Hematopoietic multipotent progenitor cell treated with erythropoietin and hydrocortisone succinate and interleukin-3 and kit ligand, for 4 days (in vitro differentiated cells): ENCODE data around the gene DNASE1.

Experiments used
- DNase-seq: peaks from one replicate; pipeline ENCODE4 v3.0.0-alpha.2; 2015

DNASE1 gene

DNA sequence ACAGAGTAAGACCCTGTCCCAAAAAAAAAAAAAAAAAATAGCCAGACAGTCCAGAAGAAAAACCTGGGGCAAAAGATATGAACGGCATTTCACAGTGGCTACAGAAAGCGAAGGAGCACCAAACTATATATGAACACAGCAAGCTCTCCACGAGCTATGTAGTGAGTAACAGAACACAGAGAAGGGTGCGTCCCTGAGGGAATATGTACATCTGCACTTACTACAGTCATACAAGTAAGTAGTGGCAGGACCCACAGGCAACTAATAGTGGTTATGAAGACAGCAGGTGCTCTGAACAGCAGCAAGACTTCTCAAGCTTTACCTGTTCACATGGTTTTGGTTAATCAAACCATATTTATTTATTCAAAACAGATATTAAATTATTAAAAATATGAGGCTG, 47.0 kb downstream of the DNASE1 start:
- DNase-seq = no peak

GRCh38 chr16:3702082-3702481, 47.6 kb downstream of the DNASE1 start:
- no peak for DNase-seq

DNA sequence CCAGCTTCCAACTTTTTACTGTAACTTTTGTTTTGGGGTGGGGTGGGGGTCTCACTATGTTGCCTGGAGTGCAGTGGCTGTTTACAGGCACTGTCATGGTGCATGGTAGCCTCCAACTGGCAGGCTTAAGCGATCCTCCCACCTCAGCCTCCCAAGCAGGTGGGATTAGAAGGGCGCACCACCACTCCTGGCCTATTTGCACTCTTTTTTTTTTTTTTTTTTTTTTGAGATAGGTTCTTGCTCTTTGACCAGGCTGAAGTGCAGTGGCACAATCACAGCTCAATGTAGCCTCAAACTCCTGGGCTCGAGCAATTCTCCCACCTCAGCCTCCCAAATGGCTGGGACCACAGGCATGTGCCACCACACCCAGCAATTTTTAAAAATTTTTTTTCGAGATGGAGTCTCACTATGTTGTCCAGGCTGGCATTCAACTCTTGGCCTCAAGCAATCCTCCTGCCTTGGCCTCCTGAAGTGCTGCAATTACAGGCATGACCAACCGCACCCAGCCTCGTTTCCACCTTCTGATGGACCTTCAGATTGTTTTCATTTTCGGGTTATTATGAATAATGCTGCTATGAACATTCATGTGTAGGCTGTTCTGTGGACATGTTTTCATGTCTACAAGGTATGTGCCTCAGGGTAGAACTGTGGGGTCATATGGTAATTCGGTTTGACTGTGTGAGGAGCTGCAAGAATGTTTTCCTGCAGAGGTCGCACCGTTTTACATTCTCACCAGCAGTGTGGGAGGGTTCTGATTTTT, 51.9 kb downstream of the DNASE1 start:
- no peak for DNase-seq
